ENCODE results near the gene GIPR. TPM values are rescaled to one million over a fixed set of nuclear protein-coding genes. Genes with fewer than 3 reads are reported as not detected.

GIPR gene
- total RNA-seq, 1 donor from 2014 or later: 4.7 TPM

GRCh38 chr19:45643024-45643926 lies 24.7 kb upstream of the GIPR start:
- peak; percentile 85 for DNase-seq
- TF ChIP-seq CTCF (IDR thresholded peaks at IDR 0.05; ENCODE audit: borderline replicate concordance): peak; percentile 98
- Histone ChIP-seq H3K4me3 (peak overlapping the region; percentile 67), H3K27ac (replicated peaks) (peak overlapping the region; percentile 91), H3K27me3 (ENCODE audit: low read depth) (peaks cover 7% of the 10 kb centered on the region), H3K4me1 (peaks cover 63% of the 10 kb centered on the region), H3K36me3 (no peaks in the 10 kb centered on the region), H3K9me3 (replicated peaks) (no peaks in the 10 kb centered on the region)
- intact Hi-C loops (cut with micrococcal nuclease): loop anchor here (10.0 kb wide), 1 partner anchor 118 kb away; no protein-coding TSS in a partner anchor

DNA sequence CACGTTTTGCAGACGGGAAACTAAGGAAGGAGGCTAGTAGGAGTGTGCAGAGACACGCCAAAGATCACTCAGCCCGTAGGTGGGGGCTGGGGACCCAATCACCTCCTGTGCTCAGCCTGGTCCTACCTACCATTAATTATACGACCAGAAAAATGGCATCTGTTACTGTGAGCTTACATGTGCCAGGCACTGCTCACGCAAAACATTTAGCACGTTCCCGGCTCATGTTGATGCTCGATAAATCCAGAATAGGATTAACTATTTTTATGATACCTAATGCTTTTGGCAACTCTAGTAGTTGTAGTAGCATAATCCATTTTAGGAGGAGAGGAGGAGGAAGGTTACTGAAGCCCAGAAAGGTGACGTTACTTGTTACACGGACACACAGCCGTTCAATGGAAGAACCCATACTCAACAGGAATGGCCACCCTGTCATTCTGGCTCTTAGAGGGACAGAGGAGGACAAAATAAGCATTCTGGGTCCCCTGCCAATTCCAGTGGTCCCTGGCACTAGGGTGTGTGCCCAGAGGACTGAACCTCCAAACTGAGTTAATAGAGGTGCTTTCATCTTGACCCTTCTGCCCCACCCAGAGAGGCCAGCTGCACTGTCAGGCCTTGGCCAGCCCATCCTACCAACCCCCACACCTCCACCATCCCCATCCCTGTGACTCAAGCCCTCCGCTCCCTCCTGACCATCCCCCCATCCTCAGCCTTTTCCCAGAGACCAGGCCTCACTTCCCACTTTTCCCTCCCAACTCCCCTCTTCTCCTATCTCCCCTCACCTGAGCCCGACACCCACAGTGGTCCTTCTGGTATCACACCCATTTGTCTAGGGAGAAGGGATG lies 23.9 kb upstream of the GIPR start:
- Histone ChIP-seq H3K9me3 (replicated peaks) (no peaks in the 10 kb centered on the region), H3K36me3 (no peaks in the 10 kb centered on the region), H3K27ac (replicated peaks) (no peak overlapping the region), H3K4me1 (peaks cover 54% of the 10 kb centered on the region), H3K4me3 (no peak overlapping the region), H3K27me3 (ENCODE audit: low read depth) (peaks cover 7% of the 10 kb centered on the region)
- TF ChIP-seq CTCF (IDR thresholded peaks at IDR 0.05; ENCODE audit: borderline replicate concordance): no peak
- intact Hi-C loops (cut with micrococcal nuclease): loop anchor here (10.0 kb wide), 1 partner anchor 119 kb away; no protein-coding TSS in a partner anchor
- no peak for DNase-seq

GRCh38 chr19:45645068-45645630 lies 22.9 kb upstream of the GIPR start:
- no peak overlapping the region for H3K27ac ChIP-seq (replicated peaks)
- intact Hi-C loops (cut with micrococcal nuclease): loop anchor here (10.0 kb wide), 1 partner anchor 120 kb away; no protein-coding TSS in a partner anchor

GRCh38 chr19:45645631-45646344 lies 22.2 kb upstream of the GIPR start:
- H3K27ac ChIP-seq (replicated peaks): peak overlapping the region; percentile 69
- H3K4me1 ChIP-seq: peaks cover 43% of the 10 kb centered on the region
- H3K4me3 ChIP-seq: peak overlapping the region; percentile 72
- peak; percentile 82 for DNase-seq
- intact Hi-C loops (cut with micrococcal nuclease): loop anchor here (10.0 kb wide), 1 partner anchor 121 kb away; no protein-coding TSS in a partner anchor
- no peaks in the 10 kb centered on the region for H3K36me3 ChIP-seq
- TF ChIP-seq CTCF (IDR thresholded peaks at IDR 0.05; ENCODE audit: borderline replicate concordance): no peak
- peaks cover 7% of the 10 kb centered on the region for H3K27me3 ChIP-seq (ENCODE audit: low read depth)
- no peaks in the 10 kb centered on the region for H3K9me3 ChIP-seq (replicated peaks)

More at GRCh38 chr19:45645068-45645630, 22.9 kb upstream of the GIPR start:
- peaks cover 45% of the 10 kb centered on the region for H3K4me1 ChIP-seq
- H3K4me3 ChIP-seq: peak overlapping the region; percentile 72
- peaks cover 7% of the 10 kb centered on the region for H3K27me3 ChIP-seq (ENCODE audit: low read depth)
- TF ChIP-seq CTCF (IDR thresholded peaks at IDR 0.05; ENCODE audit: borderline replicate concordance): no peak
- no peaks in the 10 kb centered on the region for H3K36me3 ChIP-seq
- H3K9me3 ChIP-seq (replicated peaks): no peaks in the 10 kb centered on the region
- DNase-seq: no peak
